Tibial artery (tissue), 4 donors: Measurements from ENCODE around the gene PAIP2.

Source experiments
- DNase-seq, 2 donors: peaks; one replicate each; pipeline ENCODE4 v3.0.0-alpha.2; 2019
- H3K27ac ChIP-seq, 2 donors: fragments of 200-600 bp; sonication (generic) in 1 of 2; 1 replicate in 1 of 2; 2 replicates in 1 of 2; pipeline ENCODE4 v1.5.1; 2018 to 2019; ENCODE audit warnings: mild to moderate bottlenecking in 1 of 2
- H3K27me3 ChIP-seq, 2 donors: fragments of 200-600 bp; sonication (generic) in 1 of 2; one replicate each; pipeline versions ENCODE4 v1.5.1 to v1.6.0; 2016 to 2019
- H3K36me3 ChIP-seq, 3 donors: fragments of 200-600 bp; sonication (generic) in 2 of 3; one replicate each; pipeline ENCODE4 v1.5.1; 2016 to 2019; ENCODE audit warnings: mild to moderate bottlenecking in 2 of 3
- H3K4me1 ChIP-seq, 4 donors: fragments of 200-600 bp; sonication (generic) in 2 of 4; 1 replicate in 3 of 4; 2 replicates in 1 of 4; pipeline ENCODE4 v1.5.1; 2016 to 2019
- H3K4me3 ChIP-seq, 2 donors: fragments of 200-600 bp; sonication (generic) in 1 of 2; 1 replicate in 1 of 2; 2 replicates in 1 of 2; pipeline ENCODE4 v1.5.1; 2018 to 2019; ENCODE audit warnings: mild to moderate bottlenecking in 2 of 2
- H3K9me3 ChIP-seq, 3 donors: fragments of 200-600 bp; sonication (generic) in 1 of 3; one replicate each; pipeline ENCODE4 v1.5.1; 2016 to 2019
- CTCF ChIP-seq, 2 experiments: fragments of 200-600 bp in 1 of 2; fragments of 450-650 bp in 1 of 2; IDR thresholded peaks; one replicate each; pipeline ENCODE4 v1.5.1; 2017 to 2019; ENCODE audit warnings: antibody characterized with exemption in 2 of 2, mild to moderate bottlenecking in 1 of 2, moderate library complexity in 1 of 2
- intact Hi-C: fragments of 100-400 bp; cut with DNase I; formaldehyde crosslinking; loops from one replicate; pipeline ENCODE4 v1.15.0; 2023; ENCODE audit warnings: low total_unique reads

Gene PAIP2

GRCh38 chr5:139295346-139296057, 46.2 kb upstream of the PAIP2 start:
- no peak for DNase-seq
- no peak for TF ChIP-seq CTCF (IDR thresholded peaks at IDR 0.05)
- H3K9me3 ChIP-seq, result no peaks in the 10 kb centered on the region
- H3K36me3 ChIP-seq, result no peaks in the 10 kb centered on the region
- intact Hi-C loops, result no loop called here
- H3K27ac ChIP-seq, result peak overlapping the region; percentile 98 to 100
- no peaks in the 10 kb centered on the region for H3K27me3 ChIP-seq
- peaks cover 0 to 61% (median 38%) of the 10 kb centered on the region in 4 donors for H3K4me1 ChIP-seq
- peak overlapping the region; percentile 76 to 97 for H3K4me3 ChIP-seq

- Histone ChIP-seq H3K4me3 (peak overlapping the region in 1 of 2 donors; percentile 76), H3K4me1 (peaks cover 0 to 68% (median 42%) of the 10 kb centered on the region in 4 donors), H3K27ac (peak overlapping the region; percentile 98 to 100), H3K27me3 (no peaks in the 10 kb centered on the region), H3K9me3 (no peaks in the 10 kb centered on the region), H3K36me3 (no peaks in the 10 kb centered on the region)
- TF ChIP-seq CTCF (IDR thresholded peaks at IDR 0.05), result no peak
- no peak for DNase-seq
- intact Hi-C loops, result no loop called here
Measured at GRCh38 chr5:139296198-139296597, 45.5 kb upstream of the PAIP2 start.

- TF ChIP-seq CTCF (IDR thresholded peaks at IDR 0.05), result no peak
- Histone ChIP-seq H3K9me3 (no peaks in the 10 kb centered on the region), H3K4me1 (peaks cover 0 to 75% (median 47%) of the 10 kb centered on the region in 4 donors), H3K27me3 (no peaks in the 10 kb centered on the region), H3K36me3 (no peaks in the 10 kb centered on the region), H3K4me3 (no peak overlapping the region), H3K27ac (peak overlapping the region in 1 of 2 donors; percentile 100)
- intact Hi-C loops, result no loop called here
- DNase-seq, result no peak
Measured at GRCh38 chr5:139296862-139297326, 44.8 kb upstream of the PAIP2 start.

GRCh38 chr5:139297439-139298133, 44.1 kb upstream of the PAIP2 start:
- Histone ChIP-seq H3K27ac (peak overlapping the region in 1 of 2 donors; percentile 100), H3K9me3 (no peaks in the 10 kb centered on the region), H3K4me3 (no peak overlapping the region), H3K36me3 (no peaks in the 10 kb centered on the region), H3K27me3 (no peaks in the 10 kb centered on the region), H3K4me1 (peaks cover 0 to 81% (median 52%) of the 10 kb centered on the region in 4 donors)
- intact Hi-C loops, result no loop called here
- no peak for TF ChIP-seq CTCF (IDR thresholded peaks at IDR 0.05)
- DNase-seq, result no peak

DNA sequence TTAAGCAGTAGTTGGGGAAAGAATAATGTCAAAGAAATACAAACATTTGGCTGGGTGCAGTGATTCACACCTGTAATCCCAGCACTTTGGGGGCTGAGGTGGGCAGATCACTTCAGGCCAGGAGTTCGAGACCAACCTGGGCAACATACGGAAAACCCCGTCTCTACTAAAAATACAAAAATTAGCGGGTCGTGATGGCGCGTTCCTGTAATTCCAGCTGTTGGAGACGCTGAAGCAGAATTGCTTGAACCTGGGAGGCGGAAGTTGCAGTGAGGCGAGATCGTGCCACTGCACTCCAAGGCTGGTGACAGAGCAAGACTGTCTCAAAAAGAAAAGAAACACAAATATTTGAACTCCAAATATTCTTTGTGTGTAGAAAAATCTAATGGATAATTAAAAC, 43.4 kb upstream of the PAIP2 start:
- Histone ChIP-seq H3K9me3 (no peaks in the 10 kb centered on the region), H3K27ac (peak overlapping the region in 1 of 2 donors; percentile 27), H3K4me3 (no peak overlapping the region), H3K27me3 (no peaks in the 10 kb centered on the region), H3K36me3 (no peaks in the 10 kb centered on the region), H3K4me1 (peaks cover 0 to 83% (median 53%) of the 10 kb centered on the region in 4 donors)
- no peak for TF ChIP-seq CTCF (IDR thresholded peaks at IDR 0.05)
- intact Hi-C loops, result no loop called here
- DNase-seq, result no peak
